Erythroblast (primary cell): Measurements from ENCODE around the gene SLC6A9.

ENCODE experiments used
- GATA1 ChIP-seq: IDR thresholded peaks from 2 replicates; pipeline ENCODE4 v1.6.1; 2011; ENCODE audit warnings: low read depth, mild to moderate bottlenecking, control low read depth, low read length, moderate library complexity
- POLR2A ChIP-seq: IDR thresholded peaks from 2 replicates; pipeline ENCODE4 v1.6.1; 2011; ENCODE audit warnings: mild to moderate bottlenecking, low read length

DNA sequence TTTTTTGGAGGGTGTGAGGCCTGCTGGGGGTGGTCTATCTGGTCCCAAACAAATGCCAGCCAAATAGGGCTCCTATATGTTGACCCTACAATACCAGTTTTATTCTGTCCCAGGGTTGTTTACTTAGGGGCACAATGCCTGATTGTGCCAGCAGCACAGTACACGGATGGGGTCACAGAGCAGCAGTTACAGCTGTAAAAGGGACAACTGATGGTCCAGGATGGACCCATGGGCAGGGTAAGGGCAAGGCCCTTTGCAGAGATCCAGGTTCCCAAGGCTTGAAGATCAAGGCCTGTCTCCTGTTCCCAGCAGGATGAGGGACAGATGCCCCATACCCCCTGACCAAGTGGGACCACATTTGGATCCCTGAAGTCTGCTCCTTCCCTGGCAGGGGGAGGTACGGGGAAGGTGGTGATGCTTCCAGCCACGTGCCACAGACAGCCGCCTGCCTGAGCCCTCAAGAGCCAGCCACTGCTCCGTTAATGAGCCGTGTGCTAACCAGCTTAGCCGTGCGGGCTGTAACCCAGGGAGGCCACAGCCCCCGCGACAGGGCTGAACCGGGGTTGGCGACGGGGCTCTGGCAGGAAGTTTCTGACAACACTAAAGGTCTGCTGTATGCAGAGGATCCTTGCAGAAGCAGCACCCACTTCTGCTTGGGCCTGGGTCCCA, 18.2 kb downstream of the SLC6A9 start:
- TF ChIP-seq POLR2A (no peak), GATA1 (no peak)
